Caco-2 (cell line): ENCODE measurements around the gene C20orf96. TPM values are rescaled to one million over a fixed set of nuclear protein-coding genes. Genes with fewer than 3 reads are reported as not detected.

ENCODE experiments used
- BruUV-seq: library from RNA; stranded (reverse); fragments of 400-500 nt; replicated peaks from 2 replicates; lab custom pipeline; 2021; lab: Mats Ljungman, UMichigan
- CTCF ChIA-PET: fragments of 300-600 bp; sonication (Branson Sonifier 250); formaldehyde crosslinking; loops from one replicate; lab custom pipeline; 2022; ENCODE audit warnings: antibody characterized with exemption; lab: Charles Lee
- POLR2A ChIA-PET: fragments of 300-600 bp; sonication (Branson Sonifier 250); formaldehyde crosslinking; loops from one replicate; lab custom pipeline; 2022; ENCODE audit warnings: antibody characterized with exemption; lab: Charles Lee
- DNase-seq, 2 experiments: peaks; one replicate each; pipeline versions ENCODE4 v3.0.0 to v3.0.0-alpha.2; 2020 to 2022
- H3K27me3 ChIP-seq: replicated peaks from 2 replicates; pipeline ENCODE4 v1.6.0; 2011; ENCODE audit warnings: low read length; ENCODE audit not compliant: control insufficient read depth, insufficient read depth
- H3K36me3 ChIP-seq: 2 replicates; pipeline ENCODE4 v1.5.1; 2011; ENCODE audit warnings: low read length; ENCODE audit not compliant: control insufficient read depth, insufficient read depth
- H3K4me1 ChIP-seq: fragments of 250-450 bp; sonication (Bioruptor Pico); 2 replicates; pipeline ENCODE4 v1.5.1; 2020; ENCODE audit warnings: mild to moderate bottlenecking
- H3K4me3 ChIP-seq: 2 replicates; pipeline ENCODE4 v1.5.1; 2011; ENCODE audit warnings: low read depth, mild to moderate bottlenecking, control low read depth, low read length
- H3K9me3 ChIP-seq: fragments of 250-450 bp; sonication (Bioruptor Pico); 2 replicates; pipeline ENCODE4 v1.5.1; 2020; ENCODE audit warnings: mild to moderate bottlenecking, moderate library complexity
- H3K27ac Mint-ChIP-seq: one replicate; pipeline ENCODE4 v1.8.0; 2022; ENCODE audit warnings: mixed read lengths; ENCODE audit not compliant: unreplicated experiment
- H3K27me3 Mint-ChIP-seq: one replicate; pipeline ENCODE4 v1.8.0; 2022; ENCODE audit warnings: mixed read lengths; ENCODE audit not compliant: insufficient read depth, unreplicated experiment
- H3K36me3 Mint-ChIP-seq: one replicate; pipeline ENCODE4 v1.8.0; 2022; ENCODE audit warnings: mild to moderate bottlenecking, mixed read lengths; ENCODE audit not compliant: insufficient read depth, unreplicated experiment
- H3K4me1 Mint-ChIP-seq: one replicate; pipeline ENCODE4 v1.8.0; 2022; ENCODE audit warnings: low read depth, mixed read lengths; ENCODE audit not compliant: unreplicated experiment
- H3K4me3 Mint-ChIP-seq: one replicate; pipeline ENCODE4 v1.8.0; 2022; ENCODE audit warnings: mild to moderate bottlenecking, moderate library complexity, mixed read lengths; ENCODE audit not compliant: unreplicated experiment
- H3K9me3 Mint-ChIP-seq: one replicate; pipeline ENCODE4 v1.8.0; 2022; ENCODE audit warnings: mixed read lengths; ENCODE audit not compliant: unreplicated experiment
- intact Hi-C: fragments of 100-400 bp; cut with micrococcal nuclease; formaldehyde crosslinking; loops from one replicate; pipeline ENCODE4 v1.10.0; 2022; ENCODE audit not compliant: unreplicated experiment
- total RNA-seq: library from RNA; stranded (reverse); gene quantifications from 2 replicates; pipeline ENCODE4 v1.2.3, GENCODE V29; 2022
- TF ChIP-seq, protein P1 (sequence below), 2 experiments: fragments of 200-600 bp in 1 of 2; IDR thresholded peaks; 1 replicate in 1 of 2; 2 replicates in 1 of 2; pipeline versions ENCODE4 v1.5.1 to v1.8.0; 2011 to 2022; ENCODE audit warnings: antibody characterized with exemption in 1 of 2, control low read depth in 1 of 2, inconsistent platforms in 1 of 2, low read depth in 1 of 2, low read length in 1 of 2, mild to moderate bottlenecking in 1 of 2, moderate library complexity in 1 of 2; ENCODE audit not compliant: insufficient read depth in 1 of 2, severe bottlenecking in 1 of 2, unreplicated experiment in 1 of 2

Gene C20orf96
- total RNA-seq, 1 experiment from 2014 or later, result 11.5 TPM

DNA sequence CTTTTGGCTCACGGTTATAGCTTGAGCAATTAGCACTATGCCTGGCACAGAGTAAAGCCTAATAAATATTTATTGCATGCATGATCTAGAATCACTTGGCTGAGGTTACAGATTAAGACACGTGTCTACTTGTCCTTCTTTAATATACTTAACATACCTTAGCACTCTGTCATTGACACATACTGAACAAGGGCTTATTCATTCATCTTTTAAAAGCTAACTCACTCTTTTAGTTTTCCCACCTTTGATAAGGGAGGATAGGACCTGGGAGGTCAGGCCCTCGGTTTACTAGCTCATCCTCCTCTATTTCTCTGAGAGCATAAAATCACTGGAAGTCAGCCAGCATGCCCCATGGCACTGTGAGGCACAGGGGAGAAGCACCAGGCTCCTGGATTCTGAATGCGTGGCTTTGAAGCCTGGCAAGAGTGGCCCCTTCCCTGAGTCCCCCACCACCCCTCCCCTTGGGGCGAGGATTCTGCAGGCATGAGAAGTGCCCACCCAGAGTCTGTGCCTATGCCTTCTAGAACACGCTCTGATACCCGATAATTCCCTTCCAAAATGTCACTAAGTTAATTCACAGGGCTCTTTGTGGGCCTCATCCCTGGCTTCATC is 18.0 kb upstream of the C20orf96 start:
- Mint-ChIP-seq H3K27ac (no peak overlapping the region), H3K9me3 (peaks cover 18% of the 10 kb centered on the region), H3K27me3 (no peaks in the 10 kb centered on the region), H3K36me3 (no peaks in the 10 kb centered on the region), H3K4me1 (no peaks in the 10 kb centered on the region), H3K4me3 (no peak overlapping the region)
- no TSS peak for BruUV-seq
- Histone ChIP-seq H3K36me3 (no peaks in the 10 kb centered on the region), H3K4me3 (no peak overlapping the region), H3K9me3 (no peaks in the 10 kb centered on the region), H3K4me1 (no peaks in the 10 kb centered on the region), H3K27me3 (no peaks in the 10 kb centered on the region)
- POLR2A ChIA-PET, result no interaction called here
- no peak for DNase-seq
- intact Hi-C loops, result no loop called here
- TF ChIP-seq, protein P1, sequence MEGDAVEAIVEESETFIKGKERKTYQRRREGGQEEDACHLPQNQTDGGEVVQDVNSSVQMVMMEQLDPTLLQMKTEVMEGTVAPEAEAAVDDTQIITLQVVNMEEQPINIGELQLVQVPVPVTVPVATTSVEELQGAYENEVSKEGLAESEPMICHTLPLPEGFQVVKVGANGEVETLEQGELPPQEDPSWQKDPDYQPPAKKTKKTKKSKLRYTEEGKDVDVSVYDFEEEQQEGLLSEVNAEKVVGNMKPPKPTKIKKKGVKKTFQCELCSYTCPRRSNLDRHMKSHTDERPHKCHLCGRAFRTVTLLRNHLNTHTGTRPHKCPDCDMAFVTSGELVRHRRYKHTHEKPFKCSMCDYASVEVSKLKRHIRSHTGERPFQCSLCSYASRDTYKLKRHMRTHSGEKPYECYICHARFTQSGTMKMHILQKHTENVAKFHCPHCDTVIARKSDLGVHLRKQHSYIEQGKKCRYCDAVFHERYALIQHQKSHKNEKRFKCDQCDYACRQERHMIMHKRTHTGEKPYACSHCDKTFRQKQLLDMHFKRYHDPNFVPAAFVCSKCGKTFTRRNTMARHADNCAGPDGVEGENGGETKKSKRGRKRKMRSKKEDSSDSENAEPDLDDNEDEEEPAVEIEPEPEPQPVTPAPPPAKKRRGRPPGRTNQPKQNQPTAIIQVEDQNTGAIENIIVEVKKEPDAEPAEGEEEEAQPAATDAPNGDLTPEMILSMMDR (IDR thresholded peaks at IDR 0.05; ENCODE audit: insufficient read depth in 1 of 2, low read depth in 1 of 2, low read length in 1 of 2, severe bottlenecking in 1 of 2, unreplicated experiment in 1 of 2), result no peak
- CTCF ChIA-PET, result interaction anchor here (0.8 kb wide), 1 partner anchor 39 kb away, joined by 4 read pairs; the partner anchor contains the start of gene NRSN2

DNA sequence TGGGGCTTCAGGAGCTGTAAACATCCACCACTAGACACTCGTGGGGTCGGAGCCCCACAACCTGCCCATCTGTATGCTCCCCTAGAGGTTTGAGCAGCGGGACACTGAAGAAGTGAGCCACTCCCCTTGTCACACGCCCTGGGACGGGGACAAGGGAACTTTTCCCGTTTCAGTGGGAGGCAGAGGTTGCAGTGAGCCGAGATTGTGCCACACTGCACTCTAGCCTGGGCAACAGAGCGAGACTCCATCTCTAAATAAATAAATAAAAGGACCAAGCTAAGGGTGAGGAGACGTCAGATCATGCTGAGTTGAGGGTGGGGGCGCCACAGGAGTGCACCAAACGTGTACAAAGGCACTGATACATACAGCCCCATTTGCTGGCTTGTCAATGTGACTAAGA is 15.2 kb upstream of the C20orf96 start:
- no peaks in the 10 kb centered on the region for H3K36me3 ChIP-seq
- H3K4me1 ChIP-seq, result no peaks in the 10 kb centered on the region
- no peak overlapping the region for H3K4me3 ChIP-seq
- no peaks in the 10 kb centered on the region for H3K4me1 Mint-ChIP-seq
- H3K27me3 ChIP-seq, result no peaks in the 10 kb centered on the region
- TF ChIP-seq, protein P1 (IDR thresholded peaks at IDR 0.05; ENCODE audit: insufficient read depth in 1 of 2, low read depth in 1 of 2, low read length in 1 of 2, severe bottlenecking in 1 of 2, unreplicated experiment in 1 of 2), result no peak
- no peak overlapping the region for H3K27ac Mint-ChIP-seq
- peaks cover 9% of the 10 kb centered on the region for H3K9me3 Mint-ChIP-seq
- CTCF ChIA-PET, result interaction anchor here (0.7 kb wide), 1 partner anchor 14 kb away, joined by 3 read pairs; no protein-coding TSS in a partner anchor
- no peaks in the 10 kb centered on the region for H3K9me3 ChIP-seq
- intact Hi-C loops, result no loop called here
- H3K27me3 Mint-ChIP-seq, result no peaks in the 10 kb centered on the region
- no peaks in the 10 kb centered on the region for H3K36me3 Mint-ChIP-seq
- no peak for DNase-seq
- BruUV-seq, result no TSS peak
- H3K4me3 Mint-ChIP-seq, result no peak overlapping the region
- POLR2A ChIA-PET, result no interaction called here

DNA sequence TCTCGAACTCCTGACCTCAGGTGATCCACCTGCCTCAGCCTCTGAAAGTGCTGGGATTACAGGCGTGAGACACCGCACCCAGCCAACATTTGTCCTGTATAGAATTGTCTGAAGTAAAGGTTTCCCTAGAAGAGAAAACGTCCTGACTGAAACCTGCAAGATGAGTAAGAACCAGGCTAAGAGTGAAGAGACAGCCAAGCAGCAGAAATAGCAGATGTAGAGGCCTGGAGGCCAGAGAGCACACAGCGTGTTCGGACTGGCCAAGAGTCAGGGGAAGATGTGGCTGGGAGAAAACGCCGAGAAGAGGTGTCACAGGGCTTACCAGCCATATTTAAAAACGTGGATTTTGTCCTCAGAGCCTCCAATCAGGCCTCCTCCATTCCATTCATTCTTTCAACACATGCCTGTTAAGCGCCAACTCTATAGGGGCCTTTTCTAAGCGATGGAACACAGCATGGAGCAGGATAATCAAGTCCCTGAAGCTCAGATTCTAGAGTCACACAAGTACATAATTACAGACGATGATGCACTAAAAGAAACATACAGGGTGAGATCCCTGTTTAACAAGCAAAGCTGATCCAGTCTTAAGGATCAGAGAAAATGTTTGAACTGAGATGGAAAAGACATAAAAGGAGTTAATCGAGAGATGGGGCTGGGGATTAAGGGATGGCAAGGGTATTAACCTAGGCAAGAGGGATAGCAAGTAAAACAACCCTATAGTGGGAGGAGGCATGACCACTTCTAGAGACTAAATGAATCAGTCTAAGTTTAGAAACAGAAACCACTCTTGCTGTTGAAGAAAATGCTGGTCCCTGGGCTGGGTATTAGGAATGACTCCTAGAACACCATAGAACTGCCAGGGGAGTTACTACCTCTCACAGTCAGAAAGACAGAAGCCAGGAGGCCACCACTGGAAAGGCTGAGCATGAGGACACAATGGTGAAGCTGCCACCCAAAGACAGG is 11.6 kb upstream of the C20orf96 start:
- Mint-ChIP-seq H3K27ac (no peak overlapping the region), H3K36me3 (peaks cover 28% of the 10 kb centered on the region), H3K4me3 (no peak overlapping the region), H3K9me3 (peaks cover 9% of the 10 kb centered on the region), H3K27me3 (no peaks in the 10 kb centered on the region), H3K4me1 (peaks cover 6% of the 10 kb centered on the region)
- Histone ChIP-seq H3K9me3 (no peaks in the 10 kb centered on the region), H3K4me1 (peaks cover 10% of the 10 kb centered on the region; the same call in 1 of the 2 replicates), H3K27me3 (no peaks in the 10 kb centered on the region), H3K36me3 (peaks cover 4% of the 10 kb centered on the region), H3K4me3 (no peak overlapping the region)
- no peak for DNase-seq
- intact Hi-C loops, result no loop called here
- BruUV-seq, result no TSS peak
- TF ChIP-seq, protein P1 (IDR thresholded peaks at IDR 0.05; ENCODE audit: insufficient read depth in 1 of 2, low read depth in 1 of 2, low read length in 1 of 2, severe bottlenecking in 1 of 2, unreplicated experiment in 1 of 2), result no peak
- ChIA-PET CTCF (no interaction called here), POLR2A (no interaction called here)
